ENCODE data around the gene KIAA1755. TPM values are rescaled to one million over a fixed set of nuclear protein-coding genes. Genes with fewer than 3 reads are reported as not detected.

The KIAA1755 gene
- total RNA-seq, 1 experiment from 2014 or later = 0.17 TPM

DNA sequence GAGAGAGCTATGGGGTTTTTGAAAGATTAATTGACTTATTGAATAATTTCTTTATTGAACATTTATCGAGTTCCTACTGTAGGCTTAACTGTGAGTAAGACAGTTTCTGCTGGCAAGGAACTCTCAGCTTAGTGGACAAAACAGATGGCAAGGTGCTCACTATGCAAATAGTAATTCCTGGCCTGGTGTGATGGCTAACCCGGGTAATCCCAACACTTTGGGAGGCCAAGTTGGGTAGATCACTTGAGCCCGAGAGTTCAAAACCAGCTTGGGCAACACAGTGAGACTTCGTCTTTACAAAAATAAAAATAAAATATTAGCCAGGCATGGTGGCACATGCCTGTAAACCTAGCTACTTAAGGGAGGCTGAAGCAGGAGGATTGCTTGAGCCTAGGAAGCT is 82.0 kb downstream of the KIAA1755 start:
- no peak overlapping the region for H4K8ac ChIP-seq (replicated peaks; ENCODE audit: insufficient read length, low read depth, low read length)
- no peak overlapping the region for H3K4me3 Mint-ChIP-seq

More for the DNA sequence above, 82.0 kb downstream of the KIAA1755 start:
- no peak for DNase-seq
- Mint-ChIP-seq H3K27me3 (ENCODE audit: low read depth) (peaks cover under 1% of the 10 kb centered on the region), H3K36me3 (ENCODE audit: insufficient read depth in 1 of 3, low read depth in 3 of 3) (no peaks in the 10 kb centered on the region), H3K27ac (no peak overlapping the region), H3K9me3 (no peaks in the 10 kb centered on the region), H3K4me1 (peaks cover 1 to 11% of the 10 kb centered on the region in 2 experiments; a peak in 2 of 4 replicates)
- Histone ChIP-seq H3K18ac (ENCODE audit: insufficient read length, low read depth, low read length) (no peak overlapping the region), H4K20me1 (ENCODE audit: control insufficient read depth, insufficient read depth, insufficient read length) (no peaks in the 10 kb centered on the region), H2AFZ (ENCODE audit: low read length) (no peak overlapping the region), H3K79me1 (ENCODE audit: insufficient read depth, low read depth, low read length, poor library complexity, severe bottlenecking) (no peaks in the 10 kb centered on the region), H3K56ac (ENCODE audit: insufficient read length, low read depth, low read length) (no peak overlapping the region), H3K9ac (ENCODE audit: extremely low read depth, insufficient read length, low read length) (no peak overlapping the region), H2BK5ac (ENCODE audit: insufficient read length, low read length) (no peak overlapping the region), H2BK20ac (ENCODE audit: low read depth, low read length, poor library complexity, severe bottlenecking) (no peak overlapping the region), H3K23ac (ENCODE audit: insufficient read length, low read depth, low read length) (no peak overlapping the region), H2BK12ac (ENCODE audit: insufficient read length, low read depth, low read length) (no peak overlapping the region), H4K91ac (ENCODE audit: insufficient read length, low read depth, low read length) (no peak overlapping the region), H3K27me3 (ENCODE audit: insufficient read depth, low read length) (no peaks in the 10 kb centered on the region), H3K4me1 (ENCODE audit: insufficient read depth, low read length) (no peaks in the 10 kb centered on the region), H4K5ac (ENCODE audit: insufficient read length, low read depth, low read length) (no peak overlapping the region), H3T11ph (ENCODE audit: low read length) (no peak overlapping the region), H3K79me2 (ENCODE audit: insufficient read depth, low read length) (no peaks in the 10 kb centered on the region), H3K14ac (ENCODE audit: insufficient read depth, low read length) (no peak overlapping the region), H3K4me2 (ENCODE audit: insufficient read depth, insufficient read length, low read length) (no peak overlapping the region), H3K4ac (ENCODE audit: low read depth, low read length) (no peak overlapping the region), H2AK5ac (ENCODE audit: insufficient read length, low read length) (no peak overlapping the region), H3K27ac (ENCODE audit: insufficient read length, low read depth, low read length) (no peak overlapping the region), H2BK15ac (ENCODE audit: low read depth, low read length) (no peak overlapping the region), H2BK120ac (ENCODE audit: low read depth, low read length, poor library complexity, severe bottlenecking) (no peak overlapping the region), H3K23me2 (ENCODE audit: insufficient read length, low read depth, low read length, poor library complexity, severe bottlenecking) (no peaks in the 10 kb centered on the region), H3K9me3 (ENCODE audit: control insufficient read depth, low read depth, low read length) (no peaks in the 10 kb centered on the region)
- WGBS (ENCODE audit: extremely low coverage, insufficient read length, low lambda C conversion rate) = no CpG with 5 or more reads among the region's 4 CpGs
- TF ChIP-seq, protein P1, sequence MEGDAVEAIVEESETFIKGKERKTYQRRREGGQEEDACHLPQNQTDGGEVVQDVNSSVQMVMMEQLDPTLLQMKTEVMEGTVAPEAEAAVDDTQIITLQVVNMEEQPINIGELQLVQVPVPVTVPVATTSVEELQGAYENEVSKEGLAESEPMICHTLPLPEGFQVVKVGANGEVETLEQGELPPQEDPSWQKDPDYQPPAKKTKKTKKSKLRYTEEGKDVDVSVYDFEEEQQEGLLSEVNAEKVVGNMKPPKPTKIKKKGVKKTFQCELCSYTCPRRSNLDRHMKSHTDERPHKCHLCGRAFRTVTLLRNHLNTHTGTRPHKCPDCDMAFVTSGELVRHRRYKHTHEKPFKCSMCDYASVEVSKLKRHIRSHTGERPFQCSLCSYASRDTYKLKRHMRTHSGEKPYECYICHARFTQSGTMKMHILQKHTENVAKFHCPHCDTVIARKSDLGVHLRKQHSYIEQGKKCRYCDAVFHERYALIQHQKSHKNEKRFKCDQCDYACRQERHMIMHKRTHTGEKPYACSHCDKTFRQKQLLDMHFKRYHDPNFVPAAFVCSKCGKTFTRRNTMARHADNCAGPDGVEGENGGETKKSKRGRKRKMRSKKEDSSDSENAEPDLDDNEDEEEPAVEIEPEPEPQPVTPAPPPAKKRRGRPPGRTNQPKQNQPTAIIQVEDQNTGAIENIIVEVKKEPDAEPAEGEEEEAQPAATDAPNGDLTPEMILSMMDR (conservative IDR thresholded peaks at IDR 0.05) = no peak

All from H9 (cell line).